Measurements from ENCODE around the gene CCDC181.

CCDC181 gene

DNA sequence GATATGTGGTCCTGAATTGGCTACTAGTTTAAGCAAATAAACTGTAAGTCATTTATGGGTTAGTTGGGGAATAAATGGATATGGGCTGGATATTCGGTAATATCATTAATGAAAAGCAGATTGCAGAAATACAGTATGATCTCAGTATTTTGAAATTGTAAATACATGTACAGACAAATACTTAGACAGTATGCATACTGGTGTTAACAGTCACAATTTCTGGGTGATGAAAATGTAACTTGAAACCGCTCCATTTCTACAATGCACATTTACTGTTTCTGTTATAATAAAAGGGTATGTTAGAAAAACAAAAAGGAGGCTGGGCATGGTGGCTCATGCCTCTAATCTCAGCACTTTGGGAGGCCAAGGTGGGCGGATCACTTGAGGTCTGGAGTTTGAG lies 31.3 kb downstream of the CCDC181 start:
- DNase-seq (ENCODE audit: low spot score) = no peak
- H3K27ac ChIP-seq = no peak overlapping the region
- H3K4me3 ChIP-seq = no peak overlapping the region
- TF ChIP-seq, protein P1, sequence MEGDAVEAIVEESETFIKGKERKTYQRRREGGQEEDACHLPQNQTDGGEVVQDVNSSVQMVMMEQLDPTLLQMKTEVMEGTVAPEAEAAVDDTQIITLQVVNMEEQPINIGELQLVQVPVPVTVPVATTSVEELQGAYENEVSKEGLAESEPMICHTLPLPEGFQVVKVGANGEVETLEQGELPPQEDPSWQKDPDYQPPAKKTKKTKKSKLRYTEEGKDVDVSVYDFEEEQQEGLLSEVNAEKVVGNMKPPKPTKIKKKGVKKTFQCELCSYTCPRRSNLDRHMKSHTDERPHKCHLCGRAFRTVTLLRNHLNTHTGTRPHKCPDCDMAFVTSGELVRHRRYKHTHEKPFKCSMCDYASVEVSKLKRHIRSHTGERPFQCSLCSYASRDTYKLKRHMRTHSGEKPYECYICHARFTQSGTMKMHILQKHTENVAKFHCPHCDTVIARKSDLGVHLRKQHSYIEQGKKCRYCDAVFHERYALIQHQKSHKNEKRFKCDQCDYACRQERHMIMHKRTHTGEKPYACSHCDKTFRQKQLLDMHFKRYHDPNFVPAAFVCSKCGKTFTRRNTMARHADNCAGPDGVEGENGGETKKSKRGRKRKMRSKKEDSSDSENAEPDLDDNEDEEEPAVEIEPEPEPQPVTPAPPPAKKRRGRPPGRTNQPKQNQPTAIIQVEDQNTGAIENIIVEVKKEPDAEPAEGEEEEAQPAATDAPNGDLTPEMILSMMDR (IDR thresholded peaks at IDR 0.05) = no peak

DNA sequence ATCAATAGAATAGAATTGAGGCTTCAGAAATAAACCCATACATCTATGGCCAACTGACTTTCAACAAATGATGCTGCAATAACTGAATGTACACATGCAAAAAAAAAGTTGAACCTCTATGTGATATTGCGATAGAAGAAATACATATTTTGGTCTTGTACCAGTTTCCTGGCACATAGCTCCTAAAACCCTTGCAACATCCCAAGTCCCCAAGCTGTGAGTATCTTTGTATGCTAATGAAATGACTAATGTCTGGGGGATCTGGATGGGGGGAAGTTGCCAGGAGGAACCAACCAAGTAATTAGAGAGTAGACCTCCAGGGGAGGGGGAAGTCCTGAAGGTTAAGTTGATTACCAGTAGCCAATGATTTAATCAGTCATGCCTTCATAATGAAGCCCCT lies 34.9 kb downstream of the CCDC181 start:
- TF ChIP-seq, protein P1 (IDR thresholded peaks at IDR 0.05) = no peak
- Histone ChIP-seq H3K4me3 (no peak overlapping the region), H3K27ac (no peak overlapping the region)
- no peak for DNase-seq (ENCODE audit: low spot score)

DNA sequence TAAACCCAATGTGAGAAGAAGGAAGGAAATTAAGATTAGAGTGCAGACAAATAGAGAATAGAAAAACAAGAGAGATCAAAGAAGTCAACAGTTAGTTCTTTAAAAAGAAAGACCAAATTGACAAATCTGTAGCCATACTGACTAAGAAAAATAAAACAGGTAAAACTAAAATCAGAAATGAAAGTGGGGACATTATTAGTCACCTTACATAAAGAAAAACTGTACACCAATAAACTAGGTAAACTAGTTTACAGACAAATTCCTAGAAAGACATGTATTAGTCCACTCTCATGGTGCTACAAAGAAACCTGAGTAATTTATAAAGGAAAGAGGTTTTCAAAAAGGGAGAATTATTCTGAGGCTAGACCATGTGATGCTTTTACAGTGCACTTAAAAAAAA lies 37.0 kb downstream of the CCDC181 start:
- TF ChIP-seq, protein P1 (IDR thresholded peaks at IDR 0.05) = no peak
- Histone ChIP-seq H3K27ac (no peak overlapping the region), H3K4me3 (no peak overlapping the region)
- no peak for DNase-seq (ENCODE audit: low spot score)

DNA sequence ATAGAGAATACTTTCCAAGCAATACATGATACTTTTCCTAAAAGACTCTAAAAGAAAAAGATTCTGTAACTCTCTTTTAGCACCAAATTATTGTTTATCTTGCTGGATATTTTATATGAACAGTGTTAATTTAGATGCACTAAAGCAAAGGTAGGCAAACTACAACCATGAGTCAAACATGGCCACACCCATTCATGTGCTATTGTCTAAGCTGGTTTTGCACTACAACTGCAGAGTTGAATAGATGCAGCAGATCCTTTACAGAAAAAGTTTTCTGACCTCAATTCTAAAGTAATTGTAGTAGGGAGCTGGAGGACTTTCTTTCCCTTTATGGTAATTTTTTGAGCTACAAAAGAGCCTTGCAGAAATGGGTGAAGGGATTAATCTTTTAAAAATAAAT lies 39.9 kb downstream of the CCDC181 start:
- DNase-seq (ENCODE audit: low spot score) = no peak
- Histone ChIP-seq H3K4me3 (no peak overlapping the region), H3K27ac (no peak overlapping the region)
- TF ChIP-seq, protein P1 (IDR thresholded peaks at IDR 0.05) = no peak

DNA sequence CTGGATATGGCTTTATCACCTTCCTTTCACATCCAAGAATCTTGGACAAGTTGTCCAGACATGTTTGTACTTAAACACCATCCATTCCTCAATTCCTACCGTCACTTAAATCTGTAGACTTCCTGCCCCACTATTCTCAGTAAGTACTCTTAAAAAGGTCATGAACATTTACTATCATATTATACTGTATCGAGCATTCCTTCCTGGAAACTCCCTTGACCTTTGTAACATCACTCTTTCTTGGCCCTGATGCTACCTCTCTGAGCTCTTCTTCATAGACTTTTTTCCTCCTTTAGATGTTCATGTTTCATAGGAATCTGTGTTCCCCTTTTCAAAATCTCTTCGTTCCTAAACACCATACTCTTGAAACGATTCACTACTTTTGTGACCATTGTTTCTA lies 43.8 kb downstream of the CCDC181 start:
- no peak overlapping the region for H3K27ac ChIP-seq
- TF ChIP-seq, protein P1 (IDR thresholded peaks at IDR 0.05) = no peak
- no peak for DNase-seq (ENCODE audit: low spot score)
- H3K4me3 ChIP-seq = no peak overlapping the region

DNA sequence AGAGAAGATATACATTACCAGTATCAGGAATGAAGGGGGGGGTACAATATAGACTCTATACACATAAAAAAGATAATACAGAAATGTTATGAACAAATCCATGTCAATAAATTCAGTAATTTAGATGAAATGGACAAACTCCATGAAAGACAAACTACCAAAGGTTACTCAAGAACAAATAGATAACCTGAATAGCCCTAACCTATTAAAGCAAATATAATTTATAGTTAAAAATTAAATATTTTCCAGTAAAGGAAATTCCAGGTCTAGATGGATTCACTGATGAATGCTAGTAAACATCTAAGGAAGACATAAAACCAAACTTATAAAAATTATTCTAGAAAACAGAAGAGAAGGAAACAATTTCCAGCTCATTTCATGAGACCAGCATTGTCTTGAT lies 46.1 kb downstream of the CCDC181 start:
- no peak for DNase-seq (ENCODE audit: low spot score)
- no peak overlapping the region for H3K27ac ChIP-seq
- TF ChIP-seq, protein P1 (IDR thresholded peaks at IDR 0.05) = no peak
- H3K4me3 ChIP-seq = no peak overlapping the region

DNA sequence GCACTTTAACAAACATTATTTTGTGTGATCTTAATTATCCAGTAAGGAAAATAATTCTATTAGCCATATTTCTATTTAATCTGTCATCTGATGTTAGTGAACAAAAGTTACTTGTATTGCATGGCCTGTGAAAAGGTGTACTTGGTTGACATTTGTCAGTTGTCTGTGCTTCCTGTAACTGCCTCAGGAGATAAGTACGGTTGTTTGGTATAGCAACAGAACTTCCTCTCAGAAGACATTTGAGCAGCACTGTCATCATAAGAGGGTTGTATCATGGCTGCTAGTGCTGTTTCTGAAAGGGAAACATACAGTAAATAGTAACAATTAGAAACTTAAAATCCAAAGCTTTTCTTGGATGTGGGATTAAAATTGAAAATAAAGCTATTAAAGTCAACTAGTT lies 55.9 kb downstream of the CCDC181 start:
- TF ChIP-seq, protein P1 (IDR thresholded peaks at IDR 0.05) = no peak
- DNase-seq (ENCODE audit: low spot score) = no peak
- no peak overlapping the region for H3K27ac ChIP-seq
- H3K4me3 ChIP-seq = no peak overlapping the region
